Stomach smooth muscle (tissue), 2 donors: ENCODE measurements around the gene SPG7.
"Not testable (repeated sequence)": the region's sequence is repeated elsewhere in the genome, so short reads cannot be mapped to it uniquely, and the experiment has no call there.

Experiments used
- H3K27ac ChIP-seq: one replicate; pipeline ENCODE4 v1.7.0; 2013; ENCODE audit warnings: mild to moderate bottlenecking, low read length, inconsistent platforms
- H3K27me3 ChIP-seq, 2 donors: one replicate each; pipeline ENCODE4 v1.7.0; 2013; ENCODE audit warnings: low read length in 2 of 2; ENCODE audit not compliant: insufficient read depth in 2 of 2, control insufficient read depth in 1 of 2
- H3K36me3 ChIP-seq, 2 donors: one replicate each; pipeline ENCODE4 v1.7.0; 2013; ENCODE audit warnings: low read length in 2 of 2; ENCODE audit not compliant: control insufficient read depth in 2 of 2, insufficient read depth in 2 of 2
- H3K4me1 ChIP-seq: one replicate; pipeline ENCODE4 v1.7.0; 2013; ENCODE audit warnings: low read length; ENCODE audit not compliant: control insufficient read depth, insufficient read depth
- H3K4me3 ChIP-seq, 2 donors: one replicate each; pipeline ENCODE4 v1.7.0; 2013; ENCODE audit warnings: low read length in 2 of 2
- H3K9ac ChIP-seq, 2 donors: one replicate each; pipeline ENCODE4 v1.7.0; 2013; ENCODE audit warnings: low read length in 2 of 2, mild to moderate bottlenecking in 1 of 2
- H3K9me3 ChIP-seq, 2 donors: one replicate each; pipeline ENCODE4 v1.7.0; 2013; ENCODE audit warnings: low read length in 2 of 2; ENCODE audit not compliant: control insufficient read depth in 2 of 2
- donor health status: healthy.
- donor health status: Pancreatic carcinoma.

SPG7 gene

GRCh38 chr16:89507834-89508590 lies at the start of gene SPG7:
TSS of gene SPG7 (plus strand) at chr16:89508403. CDS start at chr16:89508418, 15 bp downstream.
- Histone ChIP-seq H3K36me3 (peaks cover 14% of the 10 kb centered on the region in 2 donors), H3K9me3 (no peaks in the 10 kb centered on the region), H3K4me1 (peaks cover 38% of the 10 kb centered on the region), H3K27ac (peak within 1 kb of the TSS; percentile 77), H3K9ac (peak within 1 kb of the TSS; percentile 75 to 84), H3K27me3 (no peaks in the 10 kb centered on the region), H3K4me3 (peak within 1 kb of the TSS; percentile 85 to 88)

GRCh38 chr16:89458551-89458950 lies 49.7 kb upstream of the SPG7 start:
- peaks cover 21% of the 10 kb centered on the region for H3K4me1 ChIP-seq

GRCh38 chr16:89458967-89459366 lies 49.2 kb upstream of the SPG7 start:
- H3K4me3 ChIP-seq: no peak overlapping the region
- peaks cover 17% of the 10 kb centered on the region for H3K4me1 ChIP-seq
- H3K27me3 ChIP-seq: no peaks in the 10 kb centered on the region
- H3K36me3 ChIP-seq: no peaks in the 10 kb centered on the region
- no peak overlapping the region for H3K9ac ChIP-seq
- H3K9me3 ChIP-seq: no peaks in the 10 kb centered on the region
- H3K27ac ChIP-seq: no peak overlapping the region

More at GRCh38 chr16:89458551-89458950, 49.7 kb upstream of the SPG7 start:
- Histone ChIP-seq H3K27ac (no peak overlapping the region), H3K4me3 (no peak overlapping the region), H3K9me3 (no peaks in the 10 kb centered on the region), H3K27me3 (no peaks in the 10 kb centered on the region), H3K9ac (no peak overlapping the region), H3K36me3 (no peaks in the 10 kb centered on the region)

GRCh38 chr16:89460556-89460955 lies 47.6 kb upstream of the SPG7 start:
- Histone ChIP-seq H3K9ac (no peak overlapping the region), H3K27ac (no peak overlapping the region), H3K4me1 (peaks cover 9% of the 10 kb centered on the region), H3K9me3 (no peaks in the 10 kb centered on the region), H3K36me3 (no peaks in the 10 kb centered on the region), H3K27me3 (no peaks in the 10 kb centered on the region), H3K4me3 (no peak overlapping the region)

- not testable (repeated sequence) for H3K4me1 ChIP-seq, H3K27ac ChIP-seq, H3K9me3 ChIP-seq, H3K4me3 ChIP-seq, H3K27me3 ChIP-seq, H3K9ac ChIP-seq, H3K36me3 ChIP-seq
Measured at GRCh38 chr16:89461890-89462289, 46.3 kb upstream of the SPG7 start.

GRCh38 chr16:89462639-89463038 lies 45.6 kb upstream of the SPG7 start:
- H3K4me1 ChIP-seq, H3K4me3 ChIP-seq, H3K9ac ChIP-seq, H3K9me3 ChIP-seq, H3K27ac ChIP-seq, H3K27me3 ChIP-seq, H3K36me3 ChIP-seq: not testable (repeated sequence)

- H3K9me3 ChIP-seq, H3K27me3 ChIP-seq, H3K4me1 ChIP-seq: not testable (repeated sequence)
Measured at GRCh38 chr16:89463312-89463711, 44.9 kb upstream of the SPG7 start.

GRCh38 chr16:89466920-89467319 lies 41.3 kb upstream of the SPG7 start:
- Histone ChIP-seq H3K9ac (no peak overlapping the region), H3K27ac (no peak overlapping the region), H3K9me3 (no peaks in the 10 kb centered on the region), H3K27me3 (no peaks in the 10 kb centered on the region), H3K4me3 (no peak overlapping the region), H3K4me1 (peaks cover under 1% of the 10 kb centered on the region), H3K36me3 (no peaks in the 10 kb centered on the region)

More at GRCh38 chr16:89463312-89463711, 44.9 kb upstream of the SPG7 start:
- not testable (repeated sequence) for H3K27ac ChIP-seq, H3K4me3 ChIP-seq, H3K36me3 ChIP-seq, H3K9ac ChIP-seq

- Histone ChIP-seq H3K9ac (no peak overlapping the region), H3K4me1 (peaks cover 2% of the 10 kb centered on the region), H3K9me3 (no peaks in the 10 kb centered on the region), H3K36me3 (no peaks in the 10 kb centered on the region), H3K4me3 (no peak overlapping the region), H3K27ac (no peak overlapping the region), H3K27me3 (no peaks in the 10 kb centered on the region)
Measured at GRCh38 chr16:89467382-89467781, 40.8 kb upstream of the SPG7 start.

GRCh38 chr16:89472711-89473075 lies 35.5 kb upstream of the SPG7 start:
- Histone ChIP-seq H3K4me1 (peaks cover 11% of the 10 kb centered on the region), H3K9me3 (no peaks in the 10 kb centered on the region), H3K36me3 (no peaks in the 10 kb centered on the region), H3K27me3 (no peaks in the 10 kb centered on the region), H3K9ac (no peak overlapping the region), H3K4me3 (no peak overlapping the region), H3K27ac (no peak overlapping the region)

GRCh38 chr16:89473136-89473712 lies 35.0 kb upstream of the SPG7 start:
- H3K36me3 ChIP-seq: no peaks in the 10 kb centered on the region
- H3K4me1 ChIP-seq: peaks cover 13% of the 10 kb centered on the region
- H3K9me3 ChIP-seq: no peaks in the 10 kb centered on the region
- no peak overlapping the region for H3K27ac ChIP-seq
- peak overlapping the region in 1 of 2 donors; percentile 8 for H3K4me3 ChIP-seq
- no peaks in the 10 kb centered on the region for H3K27me3 ChIP-seq
- no peak overlapping the region for H3K9ac ChIP-seq
